Fibroblast of upper back skin (primary cell): ENCODE data around the gene NDUFAF8.

Experiments
- DNase-seq: peaks from one replicate; pipeline ENCODE4 v3.0.0-alpha.2; 2013

NDUFAF8 gene

DNA sequence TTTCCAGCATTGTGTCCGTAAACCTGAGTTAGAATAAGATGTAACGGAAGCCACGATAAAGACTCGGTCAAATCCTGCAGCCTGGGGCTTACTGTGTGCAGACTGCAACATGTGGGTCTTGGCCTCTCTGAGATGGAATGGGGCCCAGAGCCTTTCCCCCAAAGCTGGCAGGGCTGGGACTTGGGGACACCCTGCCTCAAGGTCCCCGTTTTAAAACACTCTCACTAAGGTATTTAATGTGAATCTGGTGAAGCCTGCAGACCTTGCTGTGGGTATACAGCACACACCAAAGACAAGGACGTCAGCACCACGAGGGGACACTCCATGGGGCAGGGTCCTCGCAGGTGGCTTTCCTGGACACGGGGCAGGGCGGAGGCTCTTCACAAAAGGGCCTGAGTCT lies 2.1 kb downstream of the NDUFAF8 start:
- no peak for DNase-seq

DNA sequence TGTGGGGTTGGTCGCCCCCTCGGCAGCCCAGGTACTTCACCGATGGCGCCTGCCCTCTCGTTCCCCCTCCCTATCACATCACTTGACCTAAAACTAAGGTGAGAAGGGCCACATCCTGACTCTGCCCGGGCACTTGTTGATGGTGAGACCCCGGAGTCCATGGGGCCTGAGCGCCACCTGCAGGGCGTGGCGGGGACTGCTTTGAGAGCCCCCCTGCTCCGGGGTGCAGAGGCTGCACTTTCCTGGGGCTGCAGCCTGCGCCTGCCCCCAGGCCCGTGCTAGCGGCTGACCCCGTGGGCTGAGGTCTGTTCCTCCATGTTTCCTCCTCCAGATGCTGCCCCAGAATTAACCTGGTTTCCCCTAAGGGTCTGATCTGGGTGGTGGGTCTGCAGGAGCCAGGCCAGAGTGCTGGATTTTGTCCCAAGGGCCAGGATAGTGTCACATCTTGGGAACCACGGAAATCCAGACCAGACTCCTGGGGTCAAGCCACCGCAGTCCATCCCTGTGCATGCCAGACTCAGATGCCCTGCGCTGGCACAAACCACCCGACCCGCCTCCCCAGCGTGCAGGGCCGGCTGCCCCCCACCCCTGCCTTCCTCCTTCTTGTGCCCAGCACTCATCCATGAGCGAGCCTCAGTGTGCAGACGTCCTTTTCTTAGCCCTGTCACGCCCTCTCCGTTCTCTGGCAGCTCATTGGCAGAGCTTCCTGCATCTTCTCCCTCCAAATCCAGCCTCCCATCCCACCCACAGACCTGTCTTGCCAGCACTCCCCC lies 2.7 kb downstream of the NDUFAF8 start:
- DNase-seq = peak; percentile 29

DNA sequence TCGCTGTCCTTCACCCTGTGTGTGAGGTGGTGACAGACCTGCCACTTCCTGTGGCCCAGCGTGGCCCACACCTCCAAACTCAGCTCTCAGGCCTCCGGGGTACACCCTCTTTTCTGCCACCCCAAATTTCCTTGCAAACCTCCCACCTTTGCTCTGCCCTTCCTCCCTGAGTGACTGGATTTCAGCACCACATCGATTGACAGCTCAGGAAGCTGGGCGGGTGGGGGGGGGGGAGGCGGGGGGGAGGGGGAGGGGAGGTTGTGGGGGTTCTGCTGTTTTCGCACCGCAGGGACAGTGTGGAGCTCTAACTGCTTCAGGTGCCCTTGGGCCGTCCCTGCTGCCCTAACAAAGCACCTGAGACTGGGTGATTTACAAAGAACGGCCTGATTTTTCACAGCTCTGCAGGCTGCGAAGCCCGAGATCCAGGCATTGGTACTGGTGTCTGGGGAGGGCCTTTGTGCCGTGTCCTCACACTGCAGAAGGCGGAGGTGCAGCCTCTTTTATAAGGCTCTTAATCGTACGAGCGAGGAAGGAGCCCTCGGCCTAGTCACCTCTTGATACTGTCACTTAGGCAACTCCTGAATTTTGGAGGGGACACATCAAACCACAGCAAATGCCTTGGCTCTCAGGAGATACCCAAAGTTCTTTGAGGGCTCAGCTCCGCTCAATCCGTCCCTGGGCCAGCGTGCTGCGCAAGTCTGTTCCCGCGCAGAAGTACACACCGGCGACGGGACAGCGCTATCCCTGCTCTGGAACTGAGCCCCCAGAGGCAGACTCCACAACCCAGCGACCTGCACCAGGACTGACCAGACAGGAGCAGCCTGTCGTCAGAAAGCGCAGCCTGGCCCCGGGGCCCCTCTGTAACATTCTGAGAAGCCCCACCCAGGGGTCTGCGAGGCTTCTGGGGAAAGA lies 3.6 kb downstream of the NDUFAF8 start:
- DNase-seq = no peak

DNA sequence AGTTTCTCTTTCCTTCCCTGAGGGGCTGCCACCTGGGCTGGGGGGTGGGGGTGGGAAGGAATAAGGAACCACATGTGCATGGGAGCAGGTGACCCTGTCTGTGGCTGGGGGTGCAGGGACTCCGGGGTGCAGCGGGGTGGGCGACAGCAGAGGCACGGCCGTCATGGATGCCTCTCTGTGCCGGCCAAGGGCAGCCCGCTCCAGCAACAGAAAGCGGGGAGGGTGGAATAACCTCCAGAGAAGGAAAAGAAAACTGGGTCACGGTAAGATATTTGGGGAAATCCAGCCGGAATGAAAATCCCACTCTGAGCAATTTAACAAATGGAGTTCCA lies 4.2 kb downstream of the NDUFAF8 start:
- no peak for DNase-seq

DNA sequence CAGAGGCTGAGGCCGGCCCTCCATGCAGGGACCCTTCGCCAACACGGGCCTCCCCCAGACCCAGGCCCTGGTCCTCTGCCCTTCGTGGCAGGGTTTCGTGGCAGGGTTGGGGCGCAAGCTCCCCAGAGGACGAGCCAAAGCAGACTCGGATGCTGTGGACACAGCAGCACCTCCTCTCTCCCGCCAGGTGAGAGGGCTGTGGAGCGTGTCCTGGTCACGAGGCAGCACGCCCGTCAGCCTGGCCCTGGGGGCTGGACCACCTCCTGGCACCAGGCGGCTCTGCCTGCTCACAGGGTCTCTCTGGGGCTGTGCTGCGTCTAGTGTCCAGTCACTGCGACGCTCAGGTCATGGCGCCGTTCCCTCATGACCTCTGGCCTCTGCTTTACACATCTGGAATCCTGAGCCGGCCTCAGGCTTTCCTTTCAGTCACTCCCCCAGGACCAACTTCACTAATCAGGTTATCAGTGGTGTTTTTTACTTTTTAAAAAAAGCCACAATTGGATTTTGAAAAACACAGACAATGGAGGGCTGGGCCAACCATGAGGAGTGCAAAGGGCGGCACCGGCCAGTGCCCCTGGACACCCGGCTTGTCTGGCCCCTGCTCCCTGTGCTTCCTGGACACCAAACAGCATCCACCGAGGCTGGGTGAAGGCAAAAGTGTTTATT lies 5.4 kb downstream of the NDUFAF8 start:
- DNase-seq = no peak

DNA sequence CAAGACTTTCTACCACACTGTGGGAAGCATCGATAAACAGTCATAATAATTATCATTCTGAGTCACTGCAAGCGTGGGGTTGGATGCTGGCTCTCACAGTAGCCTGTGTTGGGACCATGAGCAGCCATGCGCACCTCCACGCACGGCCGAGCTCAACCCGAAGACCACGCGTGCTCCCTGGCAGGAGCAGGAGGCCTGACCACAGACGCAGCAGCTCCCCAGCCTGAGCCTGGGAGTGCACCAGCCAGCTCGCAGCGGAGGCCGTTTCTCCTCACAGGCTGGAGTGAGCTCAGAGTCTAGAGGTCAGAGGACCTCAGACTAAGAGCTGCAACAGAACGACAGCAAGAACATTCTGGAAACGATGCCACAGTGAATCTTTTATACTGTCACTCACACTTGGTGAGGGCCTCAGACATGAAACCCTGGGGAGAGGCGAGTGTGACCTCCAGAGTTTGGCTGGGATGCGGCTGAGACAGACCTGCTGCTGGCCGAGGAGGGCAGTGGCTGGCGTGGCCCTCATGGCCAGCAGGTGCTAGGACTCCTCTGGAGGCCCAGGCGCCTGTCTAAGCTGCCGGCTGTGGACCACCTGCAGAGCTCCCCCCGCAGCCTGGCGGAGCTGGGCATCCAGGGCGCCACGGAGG lies 6.0 kb downstream of the NDUFAF8 start:
- no peak for DNase-seq

DNA sequence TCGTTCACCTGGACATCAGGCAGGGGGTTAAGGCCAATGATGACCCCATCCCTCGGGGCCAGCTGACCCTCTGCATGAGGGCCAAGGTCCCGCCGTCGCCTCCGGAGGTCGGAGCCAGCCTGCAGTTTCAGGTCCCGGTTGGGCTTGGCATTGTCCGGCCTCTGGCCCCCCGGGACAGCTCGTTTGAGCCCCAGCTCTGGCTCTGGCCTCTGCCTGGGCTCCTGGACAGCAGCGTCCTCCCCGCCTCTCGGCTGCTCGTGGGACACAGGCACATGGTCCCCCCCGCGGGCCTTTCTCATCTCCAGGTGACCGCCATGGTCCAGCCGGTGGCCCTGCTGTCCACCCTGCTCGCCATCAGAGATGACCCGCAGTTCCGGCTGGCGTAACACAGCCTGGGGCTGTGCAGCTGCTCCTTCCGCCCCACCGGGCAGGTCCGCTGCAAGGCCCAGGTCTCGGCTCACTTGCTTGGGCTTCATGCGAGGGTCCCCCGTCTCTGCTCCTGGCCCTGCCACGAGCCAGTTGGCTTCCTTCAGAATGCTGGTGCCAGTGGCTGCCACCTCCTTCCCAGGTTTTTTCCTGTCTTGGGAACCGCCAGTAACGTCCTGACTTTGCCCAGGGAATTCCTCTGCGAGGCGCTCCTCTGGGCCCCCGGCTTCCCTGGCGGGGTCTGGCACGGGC lies 6.7 kb downstream of the NDUFAF8 start:
- no peak for DNase-seq

DNA sequence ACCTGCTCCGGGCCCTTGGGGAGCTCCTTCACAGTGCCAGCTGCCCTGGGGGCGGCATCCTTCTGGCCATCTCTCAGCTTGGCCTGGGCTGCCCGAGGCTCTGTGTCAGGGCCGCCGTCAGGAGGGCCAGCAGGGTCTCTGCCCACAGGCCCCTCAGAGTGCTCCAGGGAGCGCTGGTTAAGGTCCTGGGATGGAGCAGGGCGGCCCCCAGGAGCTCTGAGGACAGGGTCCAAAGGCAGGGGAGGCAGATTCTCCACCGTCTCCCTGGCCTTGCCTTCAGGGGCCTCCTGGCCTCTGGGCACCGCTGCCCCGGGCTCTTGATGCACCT lies 7.2 kb downstream of the NDUFAF8 start:
- no peak for DNase-seq

DNA sequence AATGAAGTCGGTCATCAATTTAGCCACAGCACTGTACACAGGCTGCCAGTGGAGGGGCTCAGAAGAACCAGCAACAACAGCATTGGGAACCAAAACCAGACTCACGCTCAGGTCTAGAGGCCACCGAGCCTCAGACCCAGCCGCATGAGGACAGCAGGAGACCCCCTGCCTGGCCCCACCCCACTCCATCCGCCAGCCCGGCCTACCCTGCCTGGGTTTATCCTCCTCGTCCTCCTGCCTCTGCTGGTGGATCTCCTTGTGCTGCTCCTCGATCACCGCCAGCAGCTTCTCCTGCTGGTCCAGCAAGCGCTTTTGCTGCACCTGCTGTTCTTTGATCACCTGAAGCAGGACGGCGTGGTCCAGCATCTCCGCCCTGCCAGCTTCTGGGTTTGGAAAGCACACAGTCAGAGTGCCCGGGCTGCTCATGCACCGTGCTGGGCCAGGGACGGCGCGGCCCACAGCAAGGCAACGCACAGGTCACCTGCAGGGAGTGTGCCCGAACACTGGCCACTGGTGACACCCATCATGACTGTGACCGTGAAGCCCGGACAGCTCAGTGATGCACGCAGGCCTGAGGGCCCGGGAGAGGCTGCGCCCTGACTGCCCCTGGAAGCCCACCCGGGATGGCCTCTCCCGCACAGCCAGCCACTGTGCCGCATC lies 7.7 kb downstream of the NDUFAF8 start:
- DNase-seq = no peak

DNA sequence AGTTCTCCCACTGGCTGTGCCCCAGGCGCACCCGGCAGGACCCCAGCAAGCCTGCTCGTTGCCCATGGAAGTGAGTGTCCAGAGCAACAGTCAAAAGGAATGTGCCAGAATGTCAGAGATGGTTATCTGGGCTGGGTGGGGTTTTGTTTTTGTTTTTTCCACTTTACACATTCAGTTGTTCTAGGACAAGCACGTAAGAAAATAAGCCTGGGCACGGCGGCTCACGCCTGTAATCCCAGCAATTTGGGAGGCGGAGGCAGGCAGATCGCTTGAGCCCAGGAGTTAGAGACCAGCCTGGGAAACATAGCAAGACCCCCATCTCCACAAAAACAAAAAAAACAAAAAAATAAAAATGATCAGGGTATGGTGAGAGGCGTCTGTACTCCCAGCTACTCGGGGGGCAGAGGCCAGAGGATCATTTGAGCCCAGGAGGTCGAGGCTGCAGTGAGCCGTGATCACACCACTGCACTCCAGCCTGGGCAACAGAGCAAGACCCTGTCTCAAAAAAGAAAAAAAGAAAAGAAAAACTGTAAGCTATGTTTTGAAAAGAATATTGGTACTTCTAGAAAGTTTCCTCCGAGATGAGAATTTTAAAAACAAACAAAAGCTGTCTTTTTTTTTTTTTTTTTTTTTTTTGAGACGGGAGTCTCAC lies 8.3 kb downstream of the NDUFAF8 start:
- no peak for DNase-seq

DNA sequence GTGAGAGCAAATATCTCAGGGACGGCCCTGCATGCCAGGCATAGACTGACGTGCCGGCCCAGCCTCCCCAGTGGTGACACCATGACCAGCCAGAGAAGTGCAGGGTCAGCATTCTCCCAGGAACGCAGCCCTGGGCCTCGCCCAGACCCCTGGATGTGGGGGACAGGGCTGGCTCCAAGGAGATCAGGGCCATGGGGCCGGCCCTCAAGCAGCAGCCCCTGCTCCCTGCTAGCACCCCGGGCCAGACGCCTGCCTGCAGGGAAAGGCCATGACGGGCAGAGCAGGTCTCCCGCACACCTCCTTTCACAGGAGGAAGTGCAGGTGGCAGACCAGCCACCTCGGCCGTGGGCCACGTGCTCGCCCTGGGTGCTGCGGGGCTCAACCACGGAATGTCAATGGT lies 9.5 kb downstream of the NDUFAF8 start:
- no peak for DNase-seq

DNA sequence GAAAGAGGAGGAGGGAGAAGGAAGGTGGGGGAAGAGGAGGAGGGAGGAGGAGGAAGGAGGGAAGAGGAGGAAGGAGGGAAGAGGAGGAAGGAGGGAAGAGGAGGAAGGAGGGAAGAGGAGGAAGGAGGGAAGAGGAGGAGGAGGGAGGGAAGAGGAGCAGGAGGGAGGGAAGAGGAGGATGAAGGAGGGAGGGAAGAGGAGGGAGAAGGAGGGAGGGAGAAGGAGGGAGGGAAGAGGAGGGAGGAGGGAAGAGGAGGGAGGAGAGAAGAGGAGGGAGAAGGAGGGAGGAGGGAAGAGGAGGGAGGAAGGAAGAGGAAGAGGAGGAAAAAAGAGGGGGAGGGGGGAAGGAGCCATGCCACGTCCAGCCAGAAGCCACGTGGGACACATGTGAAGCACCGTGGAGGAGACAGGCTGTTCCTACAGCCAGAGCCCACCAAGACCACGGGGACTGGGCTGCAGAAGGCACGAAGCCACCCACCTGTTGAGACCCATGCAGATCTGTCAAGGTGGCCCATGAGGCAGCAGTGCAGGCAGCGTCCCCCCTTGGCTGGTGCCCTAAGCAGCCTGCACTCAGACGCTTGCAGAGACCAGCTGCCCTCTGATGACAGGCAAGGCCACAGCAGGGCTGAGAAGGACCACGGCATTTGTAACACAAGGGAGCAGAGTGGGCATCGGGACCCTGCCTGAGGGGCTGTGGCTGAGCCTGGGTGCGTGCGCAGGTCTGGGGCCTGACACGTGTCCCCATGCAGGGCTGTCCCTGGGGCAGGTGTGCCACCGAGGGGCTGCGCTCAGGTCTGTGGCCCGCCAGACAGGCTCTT lies 10.3 kb downstream of the NDUFAF8 start:
- DNase-seq = no peak

DNA sequence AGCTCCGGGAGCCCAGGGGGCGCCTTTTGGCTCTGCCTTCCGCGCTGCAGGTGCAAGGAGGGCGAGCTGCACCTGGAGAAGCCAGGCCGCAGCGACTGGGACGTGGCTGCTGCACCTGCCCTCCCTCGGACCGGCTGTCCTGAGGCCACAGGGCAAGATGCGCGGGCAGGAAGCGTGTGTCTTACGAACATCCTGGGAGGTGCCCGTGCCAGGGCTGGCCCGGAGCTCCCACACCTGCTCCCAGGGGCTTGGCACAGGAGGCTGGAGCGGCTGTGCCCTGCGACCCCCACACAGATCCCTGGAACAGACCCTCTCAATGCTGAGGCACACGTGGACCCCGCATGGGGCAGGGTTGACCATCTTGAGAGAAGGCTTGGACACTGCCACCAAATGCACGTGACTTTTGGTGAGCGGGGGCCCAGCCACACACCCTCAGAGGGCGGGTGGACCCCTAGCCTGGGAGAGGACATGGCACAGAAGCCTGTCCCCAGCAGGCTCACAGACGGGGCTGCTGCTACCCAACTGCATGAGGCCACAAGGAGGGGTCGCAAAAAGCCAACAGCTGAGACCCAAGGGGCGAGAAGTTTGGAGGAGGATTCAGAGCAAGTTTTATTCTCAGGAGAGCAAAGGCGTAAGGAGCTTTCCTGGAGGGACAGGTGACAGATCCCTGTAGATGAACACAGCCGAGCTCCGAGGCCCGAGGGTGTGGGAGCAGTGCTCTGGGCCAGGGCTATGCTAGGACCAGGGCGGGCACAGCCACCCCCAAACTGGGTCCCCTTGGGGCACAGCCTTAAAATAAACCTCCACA lies 11.4 kb downstream of the NDUFAF8 start:
- no peak for DNase-seq

DNA sequence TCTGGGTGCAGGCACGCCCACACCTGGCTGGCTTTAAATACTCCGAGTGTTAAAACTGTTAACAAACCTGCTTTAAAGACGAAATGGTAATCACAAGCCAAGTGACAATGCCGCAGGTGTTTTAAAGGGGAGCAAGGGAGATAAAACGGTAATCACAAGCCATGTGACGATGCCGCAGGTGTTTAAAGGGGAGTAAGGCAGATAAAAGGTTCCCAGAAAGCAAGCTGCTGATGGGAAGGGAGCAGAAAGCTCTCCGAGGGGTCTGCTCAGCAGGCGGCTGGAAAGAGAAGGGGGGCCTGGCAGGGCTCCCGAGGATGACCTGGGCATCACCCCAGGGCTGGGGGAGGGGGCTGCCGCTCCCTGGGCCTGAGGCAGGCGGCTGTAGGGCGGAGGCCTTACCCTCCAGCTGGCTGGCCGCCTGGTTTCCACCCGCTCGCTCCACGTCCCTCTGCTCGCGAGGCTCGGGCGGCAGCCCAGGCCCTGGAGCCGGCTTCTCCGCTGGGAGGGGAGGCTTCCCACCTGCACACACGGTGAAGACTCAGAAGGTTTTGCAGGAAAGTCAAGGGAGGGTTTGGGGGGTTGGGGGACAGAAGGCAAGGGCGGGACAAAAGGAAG lies 12.1 kb downstream of the NDUFAF8 start:
- no peak for DNase-seq

DNA sequence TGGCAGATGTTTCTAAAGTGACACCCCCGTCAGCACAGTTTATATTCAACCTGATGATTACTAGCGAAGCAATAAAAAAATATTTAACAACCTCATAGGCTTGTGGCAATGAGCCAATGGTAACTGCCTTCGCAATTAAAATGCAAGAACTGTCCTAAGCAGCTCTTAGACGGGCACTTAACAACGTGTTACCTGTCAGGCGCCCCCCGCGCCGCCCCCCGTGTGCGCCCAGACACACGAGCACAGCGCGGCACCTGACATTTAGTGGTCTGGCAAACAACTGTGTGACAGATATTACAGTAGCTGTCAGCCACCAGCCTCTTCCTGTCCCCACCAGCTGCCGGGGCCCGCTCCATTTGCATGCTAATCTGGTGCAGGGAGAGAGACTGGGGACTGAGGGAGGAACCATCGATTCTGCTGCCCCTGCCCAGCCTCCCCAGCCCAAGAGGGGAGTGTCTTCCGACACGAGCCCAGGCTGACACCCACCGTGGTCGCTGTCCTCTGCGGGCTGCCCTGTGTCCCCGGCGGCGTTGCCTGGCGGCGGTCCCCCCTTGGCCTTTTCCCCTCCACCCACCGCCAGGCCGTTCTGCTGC lies 12.7 kb downstream of the NDUFAF8 start:
- no peak for DNase-seq

DNA sequence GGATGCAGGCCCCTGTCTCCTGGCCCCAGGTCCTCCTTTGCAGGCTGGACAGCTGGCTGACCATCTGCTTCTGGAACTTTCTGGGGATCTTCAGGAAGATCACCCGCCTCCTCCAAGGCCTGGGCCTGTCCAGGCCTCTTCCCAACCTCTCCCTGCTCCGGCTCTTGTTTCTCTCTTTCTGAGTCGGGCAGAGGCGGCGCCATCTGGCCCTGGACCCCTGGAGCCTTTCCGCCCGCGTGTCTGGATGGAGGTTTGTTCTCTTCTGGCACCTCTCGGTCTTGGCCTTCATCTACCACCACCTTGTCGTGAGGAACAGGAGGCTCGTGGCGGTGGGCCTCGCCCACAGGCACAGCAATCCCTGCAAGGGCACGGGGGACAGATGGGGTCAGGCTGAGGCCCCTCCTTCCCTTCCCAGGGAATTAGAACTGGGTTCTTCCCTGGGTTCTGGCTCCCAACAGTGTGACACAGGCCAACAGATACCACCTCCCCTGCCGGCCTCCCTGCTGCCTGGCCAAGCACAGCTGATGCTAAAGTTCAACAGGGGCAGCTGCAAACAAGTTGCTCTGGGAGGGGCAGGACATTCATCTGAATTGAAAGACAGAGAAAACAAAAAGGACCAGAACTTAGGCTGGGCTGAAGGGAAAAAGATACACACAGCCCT lies 13.3 kb downstream of the NDUFAF8 start:
- DNase-seq = no peak

DNA sequence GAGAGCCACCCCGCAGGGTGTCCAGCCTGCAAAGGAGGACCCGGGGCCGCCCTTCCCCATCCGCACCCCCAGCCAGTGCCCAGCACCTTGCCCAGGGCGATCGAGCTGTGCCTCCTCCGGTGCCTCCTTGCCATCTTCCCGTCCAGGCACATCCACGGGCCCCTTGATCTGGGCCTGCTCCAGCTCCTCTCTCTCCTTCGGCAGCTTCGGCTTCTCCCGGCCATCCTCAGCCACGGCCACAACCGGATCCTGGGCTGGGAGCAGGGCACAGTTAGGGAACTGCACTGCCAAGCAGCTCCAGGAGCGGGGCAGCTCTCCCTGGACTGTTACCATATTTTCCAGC lies 13.8 kb downstream of the NDUFAF8 start:
- DNase-seq = no peak

DNA sequence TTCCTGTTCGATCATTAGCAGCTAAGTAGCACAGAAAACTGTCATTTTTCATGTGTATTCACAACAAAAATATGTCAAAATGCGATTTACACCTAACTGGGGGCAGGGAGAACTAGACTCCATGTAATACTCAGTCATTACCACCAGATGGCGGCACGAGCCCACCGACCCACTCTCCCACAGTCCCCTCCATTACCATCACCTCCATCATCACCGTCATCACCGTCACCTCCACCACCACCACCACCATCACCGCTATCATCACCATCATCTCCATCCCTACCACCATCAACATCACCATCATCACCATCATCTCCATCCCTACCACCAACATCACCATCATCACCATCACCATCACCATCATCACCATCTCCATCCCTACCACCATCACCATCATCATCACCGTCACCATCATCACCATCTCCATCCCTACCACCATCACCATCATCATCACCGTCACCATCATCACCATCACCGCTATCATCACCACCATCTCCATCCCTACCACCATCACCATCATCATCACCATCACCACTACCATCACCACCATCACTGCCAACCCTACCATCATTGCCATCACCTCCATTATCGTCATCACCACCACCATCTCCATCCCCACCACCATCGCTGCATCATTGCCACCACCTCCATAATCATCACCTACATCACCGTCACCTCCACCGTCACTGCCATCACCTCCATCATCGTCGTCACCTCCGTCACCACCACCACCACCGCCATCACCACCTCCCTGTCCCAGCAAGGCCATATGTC lies 14.4 kb downstream of the NDUFAF8 start:
- DNase-seq = peak; percentile 37
